GM19328 (cell line): Measurements from ENCODE around the gene CMSS1.
"Not testable (repeated sequence)": the region's sequence is repeated elsewhere in the genome, so short reads cannot be mapped to it uniquely, and the experiment has no call there.

ENCODE experiments used
- ATAC-seq: cut with Tn5 transposase; IDR thresholded peaks from one replicate; pipeline ENCODE4 v1.9.1; 2021; ENCODE audit warnings: mild to moderate bottlenecking, moderate library complexity; ENCODE audit not compliant: unreplicated experiment

CMSS1 gene

DNA sequence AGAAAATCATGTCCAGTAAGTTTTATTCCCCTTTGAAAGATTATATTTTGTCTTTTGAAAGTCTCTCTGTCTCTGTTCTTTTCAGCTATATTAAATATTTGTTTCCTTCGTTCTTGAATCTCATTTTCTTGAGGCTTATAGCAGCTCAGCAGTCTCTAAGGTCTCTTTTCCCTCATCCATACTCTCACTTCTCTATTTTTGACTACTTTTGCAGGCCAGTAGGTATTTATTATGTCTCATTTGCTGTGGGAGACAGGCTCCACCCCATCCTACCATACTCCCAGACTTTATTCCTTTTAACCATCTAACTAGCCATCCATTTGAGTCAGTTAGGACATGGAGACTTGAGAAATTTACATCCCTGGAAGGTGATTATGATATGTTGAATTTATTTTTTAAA is 225.6 kb downstream of the CMSS1 start:
- ATAC-seq, result no peak

DNA sequence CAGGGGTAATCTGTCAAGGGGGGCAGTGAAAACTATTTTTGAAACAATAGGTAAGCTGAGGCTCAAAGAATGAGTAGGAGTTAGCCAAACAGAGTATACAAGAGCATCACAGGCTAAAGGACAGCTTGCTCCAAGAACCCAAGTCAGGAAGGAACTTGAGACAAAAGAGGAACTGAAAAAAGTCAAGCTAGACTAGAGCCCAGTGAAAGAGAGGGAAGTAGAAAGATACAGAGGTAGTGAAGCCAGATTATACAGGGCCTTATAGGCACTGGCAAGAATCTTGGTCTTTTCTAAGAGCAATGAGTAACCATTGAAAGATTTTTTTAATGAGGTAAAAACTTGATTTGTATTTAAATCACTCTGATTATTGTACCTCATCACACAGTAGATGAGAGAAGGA is 226.7 kb downstream of the CMSS1 start:
- peak; percentile 72 for ATAC-seq

DNA sequence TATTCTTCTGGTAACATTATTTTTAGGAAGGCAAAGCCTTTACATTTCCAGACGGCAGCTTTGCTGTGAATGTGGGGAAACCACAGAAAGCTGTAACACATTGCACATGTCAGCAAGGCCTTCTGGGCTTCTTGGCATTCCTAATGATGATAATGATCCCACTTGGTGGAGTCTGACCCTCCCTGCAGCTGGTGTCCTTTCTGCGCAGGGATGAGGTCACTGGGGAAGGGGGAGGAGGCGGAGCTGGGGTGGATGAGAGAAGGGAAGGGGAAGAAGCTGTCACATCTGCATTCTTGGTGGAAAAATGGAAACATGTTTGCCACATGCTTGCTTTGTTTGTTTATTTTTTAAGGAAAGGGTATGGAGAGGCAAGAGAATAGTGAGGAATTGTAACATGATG is 228.0 kb downstream of the CMSS1 start:
- no peak for ATAC-seq

DNA sequence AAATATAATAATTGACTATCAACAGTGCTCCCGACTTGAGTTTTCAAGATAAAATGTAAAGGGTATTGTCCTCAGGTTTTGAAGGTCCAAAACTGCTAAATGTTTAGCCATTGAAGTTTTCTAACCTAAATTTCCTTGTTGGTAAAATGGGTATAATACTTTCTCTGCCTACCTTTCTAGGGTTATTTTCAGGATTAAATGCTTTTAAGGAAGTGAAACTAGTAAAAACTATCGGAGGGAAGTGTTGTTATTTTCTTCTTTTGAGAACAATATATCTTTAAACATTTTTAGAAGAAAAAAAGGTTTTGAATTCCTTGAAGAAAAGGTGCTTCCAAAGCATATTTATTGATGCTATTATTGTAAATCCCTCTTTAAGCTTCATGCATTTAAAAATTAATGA is 229.3 kb downstream of the CMSS1 start:
- ATAC-seq, result no peak

DNA sequence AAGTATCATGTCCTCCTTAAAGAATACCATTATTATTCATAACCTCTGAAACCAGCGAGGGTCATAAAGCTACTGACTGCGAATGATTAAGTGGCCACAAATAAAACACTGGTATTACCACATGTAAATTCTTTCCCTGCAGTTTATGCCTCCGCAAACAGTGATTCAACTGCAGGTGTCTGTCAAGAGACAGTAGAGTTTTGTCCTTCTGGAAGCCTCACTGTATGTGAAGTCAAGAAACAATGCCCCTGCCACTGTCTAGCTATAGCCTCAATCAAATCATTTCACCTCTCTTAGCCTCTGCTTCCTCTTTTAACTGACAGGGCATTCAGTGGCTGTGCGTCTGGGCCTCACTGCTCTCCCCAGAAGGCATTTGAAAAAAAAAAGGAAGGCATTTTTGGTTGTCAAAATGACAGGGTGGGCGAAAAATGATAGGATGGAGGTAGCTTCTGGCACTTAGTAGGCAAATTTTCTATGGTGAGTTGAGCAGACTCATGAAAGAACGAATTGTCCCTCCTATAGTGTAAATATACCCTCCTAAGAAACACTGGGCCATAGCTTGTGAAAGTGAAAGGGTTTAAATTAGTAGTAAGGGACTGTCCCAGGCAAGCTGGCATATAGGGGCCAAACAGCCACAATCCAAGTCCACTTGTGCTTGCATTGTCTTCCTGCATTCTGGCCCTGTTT is 229.9 kb downstream of the CMSS1 start:
- ATAC-seq, result peak; percentile 61

DNA sequence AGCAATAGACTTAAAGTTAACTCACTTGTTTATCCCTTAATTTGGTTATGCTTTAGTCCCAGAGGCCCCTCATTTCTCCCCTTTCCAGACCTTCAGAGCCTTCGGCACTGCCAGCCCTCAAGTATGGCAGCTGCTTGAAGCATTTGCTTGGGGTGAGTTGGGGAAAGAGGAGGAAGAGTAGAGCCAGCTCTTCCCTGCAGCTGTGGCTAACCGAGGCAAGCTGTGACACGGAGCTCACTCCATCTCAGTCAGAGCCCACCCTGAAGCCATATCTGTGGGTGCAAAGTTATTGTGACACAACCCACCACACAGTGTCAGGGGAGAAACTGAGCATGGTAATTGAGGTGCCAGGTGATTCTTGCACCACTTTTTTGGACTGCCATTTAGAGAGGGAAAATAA is 230.6 kb downstream of the CMSS1 start:
- ATAC-seq, result no peak

DNA sequence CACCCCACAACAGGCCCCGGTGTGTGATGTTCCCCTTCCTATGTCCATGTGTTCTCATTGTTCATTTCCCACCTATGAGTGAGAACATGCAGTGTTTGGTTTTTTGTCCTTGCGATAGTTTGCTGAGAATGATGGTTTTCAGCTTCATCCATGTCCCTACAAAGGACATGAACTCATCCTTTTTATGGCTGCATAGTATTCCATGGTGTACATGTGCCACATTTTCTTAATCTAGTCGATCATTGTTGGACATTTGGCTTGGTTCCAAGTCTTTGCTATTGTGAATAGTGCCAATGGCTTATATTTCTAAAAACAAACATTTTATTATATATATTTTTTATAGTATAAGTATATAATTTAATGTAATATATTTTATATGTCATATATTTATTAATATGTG is 233.9 kb downstream of the CMSS1 start:
- ATAC-seq, result not testable (repeated sequence)

DNA sequence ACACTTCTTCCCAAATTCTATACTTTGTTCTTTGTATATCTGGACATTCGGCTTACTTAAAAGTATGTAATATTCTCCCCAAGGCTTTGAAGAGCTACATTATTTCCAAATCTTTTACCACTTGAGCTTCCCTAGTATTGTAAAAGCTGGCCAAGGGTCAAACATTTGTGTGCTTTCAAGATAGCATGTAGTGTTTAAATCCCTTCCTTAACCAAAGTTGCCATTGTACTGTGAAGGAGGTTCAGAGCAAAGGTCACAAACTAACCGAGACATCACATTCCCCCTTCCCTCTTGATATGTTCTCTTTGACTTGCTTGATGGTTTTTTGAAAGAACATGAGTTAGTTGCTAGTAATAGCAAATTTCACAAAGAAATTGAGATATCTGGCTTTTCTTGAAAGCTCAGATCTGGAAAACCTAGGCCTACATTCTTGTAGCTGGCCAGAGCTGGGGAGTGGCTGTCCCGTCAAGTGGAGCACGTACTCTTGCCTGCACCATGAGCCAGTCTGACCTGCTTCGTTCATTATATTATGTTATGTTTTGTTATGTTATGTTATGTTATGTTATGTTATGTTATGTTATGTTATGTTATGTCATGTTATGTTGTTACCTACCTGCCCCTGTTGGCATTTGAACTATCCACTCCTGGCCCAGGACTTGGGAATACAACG is 236.4 kb downstream of the CMSS1 start:
- ATAC-seq, result no peak

DNA sequence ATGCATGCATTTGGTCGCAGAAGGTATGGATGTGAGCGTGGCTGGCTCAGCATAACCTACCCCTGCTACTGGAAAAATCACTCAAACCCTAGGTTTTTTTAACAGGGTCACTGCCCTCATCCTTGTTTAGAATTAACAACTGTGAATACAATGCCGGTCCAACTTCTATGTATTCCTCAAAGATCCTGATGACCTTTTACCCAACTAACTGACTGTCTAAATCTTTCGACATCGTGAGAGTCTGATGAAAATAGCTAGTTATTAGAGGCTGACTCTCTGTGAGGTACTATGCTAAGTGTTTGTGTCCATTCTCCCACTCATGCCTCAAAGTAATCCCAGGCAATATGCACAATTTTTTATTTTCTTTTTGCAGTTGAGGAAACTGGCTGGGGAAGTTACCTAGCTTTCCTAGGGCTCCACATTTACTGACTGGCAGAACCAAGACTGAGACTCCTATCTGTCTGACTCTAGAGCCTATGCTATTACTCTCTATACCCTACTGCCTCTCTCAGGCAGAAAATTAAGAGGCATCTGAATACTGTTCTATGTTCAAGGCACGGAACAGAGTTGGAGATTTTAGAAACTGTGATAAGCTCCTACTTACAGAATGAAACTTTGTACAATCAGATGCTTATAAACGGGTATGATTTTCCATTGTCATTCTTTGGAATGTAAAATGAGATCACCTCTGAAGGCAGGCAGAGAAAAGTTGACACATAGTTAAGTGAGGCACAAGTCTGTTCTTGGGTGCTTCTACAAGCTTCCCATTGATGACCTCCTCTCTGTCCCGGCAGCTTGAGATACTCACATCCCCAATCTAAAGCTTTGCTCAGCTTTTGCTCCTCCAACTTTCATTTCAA is 240.3 kb downstream of the CMSS1 start:
- no peak for ATAC-seq

DNA sequence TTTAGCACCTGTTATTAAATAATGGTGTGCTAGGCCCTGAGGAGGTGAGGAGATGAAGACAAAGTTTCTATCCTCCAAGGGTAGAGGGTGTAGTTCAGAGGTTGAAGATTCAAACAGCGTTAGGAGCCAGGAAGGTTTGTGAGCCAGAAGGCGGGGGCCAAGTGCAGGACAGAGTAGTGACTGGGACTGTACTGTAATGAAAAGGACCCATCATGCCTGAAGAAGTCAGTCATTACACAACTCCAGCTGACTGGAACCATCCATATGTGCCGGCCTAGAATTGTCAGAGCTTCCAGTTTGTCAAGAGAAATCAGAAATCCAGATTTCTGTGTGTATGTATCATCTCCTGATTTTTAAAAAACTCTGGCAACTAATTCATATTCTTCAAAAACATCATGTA is 241.8 kb downstream of the CMSS1 start:
- ATAC-seq, result no peak

DNA sequence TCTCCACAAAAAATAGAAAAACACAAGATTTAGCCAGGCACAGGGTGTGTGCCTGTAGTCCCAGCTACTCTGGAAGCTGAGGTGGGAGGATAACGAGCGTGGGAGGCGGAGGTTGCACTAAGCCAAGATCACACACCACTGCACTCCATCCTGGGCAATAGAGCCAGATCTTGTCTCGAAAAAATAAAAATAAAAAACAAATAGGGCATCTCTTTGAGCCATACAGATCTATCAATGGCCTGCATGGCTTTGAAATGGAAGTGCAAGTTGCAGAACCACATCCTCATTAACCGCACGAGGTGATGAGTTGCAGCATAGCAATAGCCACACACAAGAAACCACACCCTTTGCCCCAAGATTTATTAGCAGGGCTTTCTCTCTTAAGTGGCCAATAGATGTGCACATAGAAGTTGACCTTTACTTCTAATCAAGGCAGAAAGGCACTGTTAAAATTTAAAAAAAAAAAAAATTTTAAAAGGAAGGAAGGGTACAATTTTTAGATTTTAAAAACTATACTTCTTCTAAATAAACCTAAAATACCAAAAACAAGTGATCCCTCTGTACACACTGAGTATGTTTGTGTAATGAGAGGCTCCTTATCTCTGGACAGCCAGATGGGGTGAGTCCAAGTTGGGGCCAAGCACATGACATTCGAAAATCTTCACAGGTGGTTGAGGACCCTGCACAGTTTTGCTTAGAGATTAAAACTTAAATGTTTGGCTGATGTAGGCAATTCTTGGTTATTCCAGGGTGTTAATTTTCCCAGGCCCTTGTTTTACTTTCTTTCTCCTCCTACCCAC is 243.2 kb downstream of the CMSS1 start:
- ATAC-seq, result no peak

DNA sequence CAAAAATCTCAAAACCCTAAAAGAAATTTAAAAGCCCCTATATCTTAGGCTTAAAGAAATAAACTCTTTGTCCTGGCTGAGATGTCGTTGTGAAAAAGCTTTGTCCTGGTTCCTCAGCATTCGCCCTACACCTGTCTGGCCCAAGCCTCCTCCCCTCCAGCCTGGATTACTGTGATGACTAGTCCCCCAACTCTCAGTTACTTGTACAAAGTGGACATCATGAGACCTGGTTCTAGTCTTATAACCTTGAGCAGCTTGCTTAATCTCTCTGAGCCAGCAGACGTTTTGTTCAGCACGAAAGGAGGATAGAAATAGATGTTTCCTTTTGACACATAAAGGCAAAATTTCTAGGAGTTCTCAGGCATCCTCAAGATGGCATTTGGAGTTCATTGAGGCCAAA is 245.0 kb downstream of the CMSS1 start:
- ATAC-seq, result no peak

DNA sequence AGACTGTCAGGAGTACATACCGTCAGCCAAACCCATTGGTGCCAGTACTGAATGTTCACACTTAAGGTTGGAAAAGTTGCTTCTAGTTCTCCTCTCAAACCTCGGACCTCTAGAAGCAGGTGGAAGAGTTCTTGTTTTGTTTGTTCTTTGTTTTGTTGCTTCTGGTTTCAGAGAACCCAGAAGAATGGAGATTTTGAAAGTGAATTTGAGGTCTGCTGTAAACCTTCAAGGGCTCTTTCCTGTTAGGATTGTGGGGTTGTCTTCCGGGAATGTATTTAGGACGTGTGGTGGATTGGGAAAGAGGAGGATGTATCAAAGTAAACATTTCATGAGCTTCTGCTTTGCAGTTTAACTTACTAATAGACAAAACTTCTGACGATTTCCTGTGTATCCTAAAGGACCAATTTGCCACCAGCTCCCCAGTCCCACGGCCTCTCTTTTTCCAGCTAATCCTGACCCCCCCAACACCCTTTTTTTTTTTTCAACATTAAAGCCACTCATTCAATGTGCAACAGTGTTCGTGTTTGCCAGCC is 246.3 kb downstream of the CMSS1 start:
- ATAC-seq, result no peak

DNA sequence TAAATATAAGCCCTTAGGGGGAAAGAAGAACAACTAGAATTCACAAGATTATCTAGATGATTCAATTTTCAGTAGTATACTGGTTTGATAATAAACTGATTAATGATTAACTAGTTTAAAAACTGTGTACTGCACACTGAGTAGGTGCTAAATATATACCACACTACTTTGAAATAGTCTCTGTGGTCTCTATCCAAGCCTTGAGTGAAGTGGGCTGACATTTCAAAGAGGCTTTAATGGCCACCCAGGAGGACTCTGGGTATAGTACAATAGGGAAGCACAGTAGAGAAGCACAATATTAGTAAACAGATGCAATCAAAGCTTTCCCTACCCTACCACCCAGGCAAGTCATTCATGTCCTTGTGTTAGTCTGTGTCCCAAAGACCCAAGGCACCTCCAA is 249.9 kb downstream of the CMSS1 start:
- ATAC-seq, result no peak

DNA sequence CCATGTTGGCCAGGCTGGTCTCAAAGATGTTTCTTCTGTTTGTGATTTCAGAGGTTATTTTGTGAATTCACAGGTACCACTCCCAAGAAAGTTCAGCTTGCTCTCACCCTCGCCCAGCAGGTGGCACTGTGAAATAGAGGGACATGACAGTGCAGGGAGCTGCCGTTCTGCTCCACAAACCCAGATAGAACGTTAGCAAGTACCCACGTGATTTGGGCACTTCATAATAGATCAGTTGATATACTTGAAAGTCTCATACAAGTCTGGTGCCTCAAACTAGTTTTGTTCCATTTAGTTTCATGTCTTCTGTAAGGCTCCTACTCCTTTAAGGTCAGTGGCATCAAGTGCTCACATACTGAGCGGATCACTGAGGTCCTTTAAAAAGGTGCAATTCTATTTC is 251.2 kb downstream of the CMSS1 start:
- ATAC-seq, result no peak

DNA sequence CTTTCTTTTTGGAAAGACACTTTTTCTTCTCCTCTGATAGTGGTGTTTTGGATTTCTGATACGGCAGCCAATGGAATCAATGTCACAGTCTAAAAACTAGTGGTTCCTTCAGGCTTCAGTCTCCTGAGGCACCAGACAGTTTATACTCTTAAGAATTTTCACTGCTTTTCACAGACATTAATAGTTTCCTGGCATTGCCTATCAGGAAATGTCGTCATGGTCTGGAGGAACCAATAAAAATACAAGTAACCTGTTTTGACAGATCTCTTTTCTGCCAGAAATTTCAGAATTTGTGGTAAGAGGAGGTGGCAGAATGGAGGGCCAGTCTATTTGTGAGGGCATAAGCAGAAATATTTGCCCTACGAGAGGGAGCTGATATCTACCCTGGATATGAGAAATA is 251.8 kb downstream of the CMSS1 start:
- no peak for ATAC-seq

DNA sequence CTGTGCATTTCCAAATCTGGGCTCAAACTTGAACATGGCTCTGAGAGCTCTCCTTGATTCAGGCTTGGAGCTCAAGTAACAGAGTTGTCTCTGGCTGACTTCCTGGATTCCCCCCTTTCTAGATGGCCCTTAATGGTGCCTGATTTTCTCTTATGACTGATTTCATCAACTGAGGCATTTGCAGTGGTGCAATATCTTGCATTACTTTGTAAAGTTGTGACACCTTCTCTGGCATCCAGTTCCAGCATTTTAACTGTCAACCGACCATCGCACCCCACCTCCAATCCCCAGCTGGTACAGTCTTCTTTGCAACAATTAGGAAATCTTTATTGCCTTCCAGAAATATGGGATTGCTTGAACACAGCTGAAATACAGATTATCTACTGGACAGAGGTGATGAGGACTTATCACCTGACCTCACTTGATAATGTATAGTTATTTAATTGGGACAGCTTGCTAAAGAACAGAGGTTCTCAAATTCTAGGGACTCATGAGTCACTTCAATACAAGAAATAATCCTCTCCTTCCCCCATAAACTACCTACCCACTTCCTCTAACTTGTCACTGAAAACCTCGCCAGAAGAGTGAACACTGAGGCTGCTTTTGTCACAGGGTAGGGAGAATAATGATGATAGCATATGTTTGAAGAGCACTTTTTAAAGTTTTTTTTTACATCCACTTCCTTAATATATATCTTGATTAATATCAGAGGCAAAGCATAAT is 254.8 kb downstream of the CMSS1 start:
- ATAC-seq, result peak; percentile 43

DNA sequence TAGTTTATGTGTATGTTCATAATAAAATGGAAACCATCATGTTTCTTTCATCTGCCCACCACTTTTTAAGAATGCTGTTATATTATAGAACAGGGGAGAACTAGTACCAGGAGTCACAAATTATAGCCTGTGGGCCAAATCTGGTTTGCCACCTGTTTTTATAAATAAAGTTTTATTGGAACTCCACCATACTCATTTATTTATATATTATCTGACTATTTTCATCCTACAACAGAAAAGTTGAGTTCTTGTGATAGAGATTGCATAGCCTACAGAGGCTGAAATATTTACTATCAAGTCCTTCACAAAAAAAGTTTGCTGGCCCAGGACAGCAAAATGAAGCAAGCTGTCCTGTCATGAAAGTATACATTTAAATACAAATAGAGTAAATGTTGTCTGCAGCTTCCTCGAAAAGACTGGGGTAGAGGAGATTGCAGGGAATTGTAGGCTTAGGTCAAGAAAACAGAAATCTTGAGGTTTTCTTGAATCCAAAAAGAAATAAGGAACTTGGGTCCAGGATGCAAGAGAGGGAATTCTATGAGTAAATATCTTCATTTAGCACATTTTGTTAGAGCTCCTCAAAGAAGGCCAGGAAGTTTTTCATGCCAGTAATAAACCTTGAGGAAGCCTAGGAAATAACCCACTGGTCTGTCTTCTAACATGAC is 255.5 kb downstream of the CMSS1 start:
- peak; percentile 9 for ATAC-seq

DNA sequence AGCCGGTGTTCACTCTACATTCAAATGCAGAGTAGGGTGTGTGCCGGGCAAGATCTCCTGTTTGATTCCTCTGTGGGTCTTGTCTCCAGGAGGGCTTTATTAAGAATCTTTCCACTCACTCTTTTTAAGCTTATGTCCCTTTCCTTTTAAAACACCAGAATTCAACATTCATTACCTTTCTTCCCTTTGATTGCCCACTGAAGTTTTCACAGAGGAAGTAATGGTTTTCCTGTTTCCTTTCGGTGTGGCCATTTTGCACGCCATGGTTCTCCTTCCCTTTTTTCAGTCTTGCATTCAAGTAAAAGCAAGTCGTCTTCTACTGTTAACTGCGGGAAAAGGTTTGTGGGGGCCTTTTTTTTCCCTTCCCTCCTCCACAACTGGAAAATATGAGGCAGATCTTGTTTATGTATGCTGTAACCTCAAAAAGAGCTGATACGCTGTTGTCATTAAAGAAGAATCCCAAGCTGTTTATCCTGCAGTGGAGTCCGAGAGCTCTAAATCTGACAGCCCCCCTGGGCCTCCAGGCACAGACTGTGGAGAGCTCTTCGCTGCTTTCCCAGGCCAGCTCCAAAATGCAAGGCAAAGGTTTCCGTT is 256.1 kb downstream of the CMSS1 start:
- ATAC-seq, result no peak
